NCI-H774 (cell line): ENCODE measurements around the gene NFXL1.

ENCODE experiments used
- DNase-seq: peaks from one replicate; lab custom pipeline; 2025; lab: John Stamatoyannopoulos, UW

NFXL1 gene

DNA sequence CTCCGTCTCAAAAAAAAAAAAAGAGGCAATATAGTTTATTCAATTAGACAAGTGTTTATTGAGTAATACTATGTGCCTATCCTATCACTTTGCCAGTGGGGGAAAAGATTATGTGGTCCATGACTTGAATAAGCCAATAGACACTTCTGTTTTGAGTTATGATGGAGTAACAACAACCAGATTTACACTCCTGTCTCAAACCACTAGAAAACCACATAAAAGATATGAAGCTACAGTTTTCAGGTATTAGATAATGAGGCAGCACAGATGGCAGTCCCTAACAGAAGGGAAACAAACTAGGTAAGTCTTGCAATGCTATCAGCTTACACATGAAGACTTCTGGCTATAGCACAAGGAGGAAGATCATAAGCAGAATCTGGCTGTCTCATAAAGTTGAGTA lies 22.5 kb downstream of the NFXL1 start:
- DNase-seq = no peak

- DNase-seq = no peak
Observed at GRCh38 chr4:47882228-47882627, 32.2 kb downstream of the NFXL1 start.

DNA sequence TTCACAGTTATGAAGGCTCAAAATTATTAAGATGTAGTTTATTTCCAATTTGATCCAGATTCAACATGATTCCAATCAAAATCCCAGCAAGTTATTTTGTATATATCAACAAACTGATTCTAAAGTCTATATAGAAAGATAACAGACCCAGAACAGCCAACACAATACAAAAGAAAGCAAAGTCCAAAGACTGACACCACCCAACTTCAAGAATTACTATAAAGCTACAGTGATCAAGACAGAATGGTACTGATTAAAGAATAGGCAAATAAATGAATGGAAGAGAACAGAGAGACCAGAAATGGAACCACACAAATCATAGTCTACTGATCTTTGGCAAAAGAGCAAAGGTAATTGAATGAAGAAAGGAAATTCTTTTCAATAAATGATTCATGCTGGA lies 34.9 kb downstream of the NFXL1 start:
- no peak for DNase-seq

DNA sequence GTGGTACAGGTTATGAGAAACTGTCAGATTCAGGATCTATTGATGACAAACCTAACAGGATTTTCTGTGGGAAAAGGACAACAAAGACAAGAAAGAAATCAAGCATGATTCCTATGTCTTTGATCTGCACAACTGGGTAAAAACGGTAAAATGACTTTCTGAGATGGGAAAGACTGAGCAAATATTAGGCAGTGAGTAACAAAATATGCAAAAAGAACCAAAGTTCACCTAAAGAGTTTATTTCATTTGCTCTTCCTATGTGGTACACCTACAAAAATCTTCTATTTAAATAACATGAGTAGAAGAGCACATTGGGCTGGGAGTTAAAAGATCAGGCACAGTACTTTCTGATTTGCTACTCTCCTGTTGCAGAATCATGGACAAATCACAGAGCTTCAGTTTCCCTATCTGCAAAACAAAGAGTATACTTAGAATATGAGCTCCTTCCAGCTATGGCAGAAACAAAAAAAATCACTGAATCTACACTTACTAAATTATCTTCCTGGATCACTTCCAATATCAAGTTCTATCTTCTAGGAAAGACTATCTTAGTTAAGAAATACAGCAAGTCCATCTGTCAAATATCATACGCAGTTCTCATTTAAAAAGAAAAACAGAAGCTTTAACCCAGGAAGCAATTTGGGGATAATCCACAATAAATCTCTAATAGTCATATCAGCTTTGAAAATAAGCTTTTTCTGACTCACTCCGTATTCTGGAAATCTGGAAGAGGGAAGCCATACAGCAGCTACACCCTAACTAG lies 37.4 kb downstream of the NFXL1 start:
- DNase-seq = no peak

GRCh38 chr4:47876310-47876709 lies 38.1 kb downstream of the NFXL1 start:
- DNase-seq = no peak

- no peak for DNase-seq
Observed at GRCh38 chr4:47873877-47874541, 40.4 kb downstream of the NFXL1 start.

GRCh38 chr4:47863486-47863885 lies 50.9 kb downstream of the NFXL1 start:
- DNase-seq = no peak

GRCh38 chr4:47862297-47862696 lies 52.1 kb downstream of the NFXL1 start:
- no peak for DNase-seq

DNA sequence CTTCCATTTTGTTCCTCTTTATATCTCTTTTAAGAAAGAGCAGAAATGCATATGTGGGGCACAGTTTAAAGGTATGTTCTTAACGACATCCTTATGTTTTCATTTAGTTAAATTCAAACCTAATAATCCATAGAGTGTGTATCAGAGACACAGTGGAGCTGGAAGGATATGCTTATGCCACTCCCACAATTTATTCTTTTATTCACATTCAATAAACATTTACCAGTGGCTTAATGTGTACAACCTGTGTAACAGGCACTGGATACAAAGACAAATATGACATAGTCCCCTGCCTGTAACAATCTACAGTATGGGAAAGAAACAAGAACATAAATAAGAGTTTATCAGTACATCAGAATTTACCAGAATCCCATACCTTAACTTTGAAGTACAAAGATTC lies 54.1 kb downstream of the NFXL1 start:
- DNase-seq = no peak

- DNase-seq = no peak
Observed at GRCh38 chr4:47858006-47858405, 56.4 kb downstream of the NFXL1 start.

GRCh38 chr4:47856713-47857112 lies 57.7 kb downstream of the NFXL1 start:
- no peak for DNase-seq

DNA sequence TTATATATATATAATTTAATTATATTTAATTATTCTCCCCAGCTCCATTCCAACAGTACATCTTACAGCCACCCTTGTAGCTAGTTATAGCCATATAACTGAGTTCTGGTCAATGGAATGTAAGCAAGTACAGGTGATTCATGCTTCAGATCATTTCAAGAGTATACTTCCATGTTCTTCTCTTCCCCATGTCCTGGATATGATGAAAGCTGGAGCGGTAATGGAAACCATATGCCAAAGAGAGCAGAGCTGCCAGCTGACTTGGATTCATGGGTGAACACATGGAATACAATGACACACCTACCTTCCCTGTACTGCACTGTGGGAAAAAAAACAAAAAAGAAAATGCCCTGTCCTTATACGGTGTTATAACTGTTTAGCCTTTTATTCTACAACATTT lies 59.0 kb downstream of the NFXL1 start:
- no peak for DNase-seq

- DNase-seq = no peak
Observed at GRCh38 chr4:47852136-47852535, 62.2 kb downstream of the NFXL1 start.

- DNase-seq = no peak
Observed at GRCh38 chr4:47849466-47849865, 64.9 kb downstream of the NFXL1 start.

DNA sequence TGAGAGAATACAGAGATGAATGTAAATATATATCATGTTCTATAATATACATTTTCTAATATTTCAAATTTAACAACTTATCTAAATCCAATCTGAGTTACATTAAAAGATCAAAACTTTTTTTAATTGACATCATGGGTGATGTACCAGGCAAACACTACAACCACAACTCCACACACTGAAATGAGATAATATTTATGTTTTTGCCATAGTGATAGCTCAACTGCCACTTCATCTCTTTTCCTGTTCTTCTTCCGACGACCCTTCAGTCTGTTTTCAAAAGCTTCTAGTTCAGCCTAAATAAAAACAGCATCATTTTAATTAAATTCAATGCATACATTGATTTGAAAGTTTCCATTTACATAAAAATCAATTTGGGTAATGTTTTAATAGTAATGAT lies 66.3 kb downstream of the NFXL1 start:
- DNase-seq = no peak

DNA sequence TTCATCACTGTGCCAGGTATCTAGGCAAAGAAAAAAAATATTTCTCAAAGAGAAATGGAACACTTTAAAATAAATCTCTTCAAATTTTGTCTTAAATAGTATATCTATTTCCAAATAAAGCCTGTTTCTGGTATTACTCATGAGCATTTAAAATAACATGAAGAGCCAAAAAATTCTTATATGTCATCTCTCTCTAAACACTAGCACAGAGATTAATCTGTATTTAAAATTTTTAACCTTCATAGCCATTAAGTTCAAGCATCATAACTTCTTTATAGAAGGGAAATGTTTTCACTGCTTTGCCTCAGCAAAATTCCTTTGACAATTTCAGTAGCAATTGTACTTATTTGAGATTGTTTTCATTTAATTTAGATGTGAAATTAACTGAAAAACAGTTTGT lies 71.4 kb downstream of the NFXL1 start:
- no peak for DNase-seq

- DNase-seq = no peak
Observed at GRCh38 chr4:47840291-47840690, 74.1 kb downstream of the NFXL1 start.

DNA sequence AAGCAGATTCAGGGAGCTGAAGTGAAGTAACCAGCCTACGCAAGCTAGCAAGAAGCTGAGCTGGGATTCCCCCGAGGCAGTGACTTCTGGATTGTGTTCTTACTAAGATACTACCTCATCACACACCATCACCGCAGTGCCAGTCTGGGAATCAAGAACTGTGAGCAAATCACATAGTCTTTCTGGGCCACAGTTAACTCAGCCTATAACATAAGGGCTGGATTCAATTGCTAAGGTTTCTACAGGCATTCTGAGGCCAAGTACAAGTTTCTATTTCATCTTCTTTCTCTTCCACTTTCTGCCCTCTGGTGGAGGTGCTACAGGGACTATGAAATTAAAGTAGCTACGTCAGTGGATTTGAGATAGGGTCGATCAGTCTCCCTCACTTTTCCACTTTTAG lies 75.1 kb downstream of the NFXL1 start:
- no peak for DNase-seq

DNA sequence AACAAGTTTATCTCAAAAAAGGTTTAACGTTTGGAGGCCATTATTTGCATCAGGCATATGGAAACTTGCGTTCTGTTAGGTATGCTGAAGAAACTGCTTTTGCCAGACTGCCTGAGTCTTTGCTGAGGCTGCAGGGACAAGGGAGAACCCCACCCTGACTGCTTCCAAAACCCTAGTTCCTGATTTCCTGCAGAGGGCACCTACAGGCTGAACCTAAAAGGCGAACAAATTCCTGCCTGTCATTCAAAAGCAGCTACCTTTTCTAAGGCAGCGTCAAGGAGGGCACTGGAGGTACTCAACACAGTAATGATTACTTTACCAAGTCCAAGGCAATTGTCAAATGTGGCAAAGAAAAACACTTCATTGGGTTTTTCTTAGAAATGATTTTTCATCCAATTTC lies 75.9 kb downstream of the NFXL1 start:
- DNase-seq = no peak

GRCh38 chr4:47837908-47838294 lies 76.5 kb downstream of the NFXL1 start, which contains the start of gene CORIN:
CORIN (minus strand) TSS chr4:47838067; CDS start chr4:47837949, 118 bp downstream.
- DNase-seq = no peak

DNA sequence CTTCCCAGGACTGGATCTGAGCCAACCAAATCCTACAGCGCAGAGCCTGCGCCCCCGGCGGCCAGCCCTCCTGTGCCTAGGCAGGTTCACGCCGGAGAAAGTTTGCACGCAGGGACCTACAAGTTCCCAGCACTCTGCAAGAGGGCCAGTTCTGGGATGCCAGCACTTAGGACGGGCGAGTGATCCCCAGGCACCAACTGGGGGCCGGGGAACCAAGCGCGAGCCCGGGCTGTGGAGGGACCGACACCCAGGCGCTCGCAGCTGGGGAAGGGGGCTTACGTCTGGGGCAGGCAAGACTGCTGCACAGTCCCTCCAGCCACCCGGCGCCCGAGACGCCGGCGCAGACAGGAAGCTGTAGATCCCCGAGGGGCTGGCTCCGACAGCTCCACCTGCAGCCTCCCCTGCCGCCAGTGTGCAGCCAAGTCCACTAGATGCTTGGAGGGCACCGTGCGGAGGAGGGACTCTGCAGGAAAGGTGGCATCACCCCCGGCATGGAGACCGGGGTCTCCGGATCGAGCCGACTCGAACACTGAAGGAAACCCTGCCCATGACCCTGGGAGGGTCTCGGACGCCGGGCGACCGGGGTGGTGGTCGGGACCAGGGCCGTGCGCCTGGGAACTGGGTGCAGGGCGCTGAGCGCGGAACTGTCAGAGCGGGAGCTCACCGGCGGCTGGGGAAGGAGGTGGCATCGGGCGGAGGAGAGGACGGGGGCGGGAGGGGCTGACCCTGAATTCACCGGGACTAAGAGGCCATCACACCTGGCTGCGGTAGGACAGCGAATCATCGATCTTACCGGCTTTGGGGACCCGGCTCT lies 77.1 kb downstream of the NFXL1 start:
- peak; percentile 21 for DNase-seq

DNA sequence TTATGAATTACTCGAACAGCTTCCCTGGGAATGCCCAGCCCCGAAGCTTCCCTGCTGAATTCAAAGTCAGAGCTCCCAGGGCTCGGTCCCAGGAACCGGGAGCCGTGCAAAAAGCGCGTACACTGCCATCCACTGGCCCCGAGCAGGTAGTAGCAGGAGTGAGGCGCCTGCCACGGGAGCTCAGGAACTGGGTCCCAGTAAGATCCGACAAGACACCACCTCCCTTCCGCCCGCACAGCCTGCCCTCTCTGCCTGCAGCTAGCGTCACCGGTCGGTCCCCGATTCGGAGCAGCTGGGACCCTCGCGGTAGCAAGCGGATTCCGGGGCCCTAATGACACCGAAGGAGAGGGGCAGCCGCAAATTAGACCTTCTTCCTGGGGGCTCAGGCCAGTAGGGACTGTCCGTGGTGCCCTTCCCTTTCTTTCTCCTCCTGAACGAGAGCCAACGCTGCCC lies 77.7 kb downstream of the NFXL1 start:
- DNase-seq = peak; percentile 83

- no peak for DNase-seq
Observed at GRCh38 chr4:47835494-47835893, 78.9 kb downstream of the NFXL1 start.
